T-helper 2 cell (primary cell): ENCODE data around the gene SLITRK4.
A peak's percentile ranks its signal among the peaks of the same experiment; 100 is the strongest.

Experiments used
- DNase-seq, 5 experiments: peaks; one replicate each; pipeline versions ENCODE4 v3.0.0 to v3.0.0-alpha.2; 2012 to 2022
- total RNA-seq, 2 donors: gene quantifications; one replicate each; lab custom pipeline; 2026; lab: John Stamatoyannopoulos, UW

SLITRK4 gene, protein sequence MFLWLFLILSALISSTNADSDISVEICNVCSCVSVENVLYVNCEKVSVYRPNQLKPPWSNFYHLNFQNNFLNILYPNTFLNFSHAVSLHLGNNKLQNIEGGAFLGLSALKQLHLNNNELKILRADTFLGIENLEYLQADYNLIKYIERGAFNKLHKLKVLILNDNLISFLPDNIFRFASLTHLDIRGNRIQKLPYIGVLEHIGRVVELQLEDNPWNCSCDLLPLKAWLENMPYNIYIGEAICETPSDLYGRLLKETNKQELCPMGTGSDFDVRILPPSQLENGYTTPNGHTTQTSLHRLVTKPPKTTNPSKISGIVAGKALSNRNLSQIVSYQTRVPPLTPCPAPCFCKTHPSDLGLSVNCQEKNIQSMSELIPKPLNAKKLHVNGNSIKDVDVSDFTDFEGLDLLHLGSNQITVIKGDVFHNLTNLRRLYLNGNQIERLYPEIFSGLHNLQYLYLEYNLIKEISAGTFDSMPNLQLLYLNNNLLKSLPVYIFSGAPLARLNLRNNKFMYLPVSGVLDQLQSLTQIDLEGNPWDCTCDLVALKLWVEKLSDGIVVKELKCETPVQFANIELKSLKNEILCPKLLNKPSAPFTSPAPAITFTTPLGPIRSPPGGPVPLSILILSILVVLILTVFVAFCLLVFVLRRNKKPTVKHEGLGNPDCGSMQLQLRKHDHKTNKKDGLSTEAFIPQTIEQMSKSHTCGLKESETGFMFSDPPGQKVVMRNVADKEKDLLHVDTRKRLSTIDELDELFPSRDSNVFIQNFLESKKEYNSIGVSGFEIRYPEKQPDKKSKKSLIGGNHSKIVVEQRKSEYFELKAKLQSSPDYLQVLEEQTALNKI
- total RNA-seq, result 0 reads per million in 2 donors

- DNase-seq, result no peak
Measured at GRCh38 chrX:143635915-143636314, at the start of gene SLITRK4. TSS of gene SLITRK4 (minus strand) at chrX:143636101. CDS start at chrX:143631108, 4,993 bp downstream.

DNA sequence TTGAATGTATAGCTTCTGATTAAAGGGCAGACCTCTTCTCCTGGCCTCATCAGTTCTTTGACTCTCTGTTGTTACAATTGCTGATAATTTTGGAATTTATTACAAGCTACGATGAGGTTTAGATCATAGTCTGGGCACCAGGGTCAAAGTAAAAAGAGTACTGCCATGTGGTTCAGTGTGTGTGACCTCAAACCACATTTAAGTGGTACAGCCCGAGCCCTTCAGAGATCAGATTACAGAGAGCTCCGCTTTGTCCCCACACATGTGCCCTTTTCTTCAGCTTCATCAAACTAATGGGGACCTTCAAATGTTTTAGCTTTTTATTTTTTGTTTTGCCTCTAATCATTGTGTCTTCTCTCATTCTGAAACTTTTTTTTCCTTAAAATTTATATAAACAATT, 47.6 kb upstream of the SLITRK4 start:
- DNase-seq, result no peak

DNA sequence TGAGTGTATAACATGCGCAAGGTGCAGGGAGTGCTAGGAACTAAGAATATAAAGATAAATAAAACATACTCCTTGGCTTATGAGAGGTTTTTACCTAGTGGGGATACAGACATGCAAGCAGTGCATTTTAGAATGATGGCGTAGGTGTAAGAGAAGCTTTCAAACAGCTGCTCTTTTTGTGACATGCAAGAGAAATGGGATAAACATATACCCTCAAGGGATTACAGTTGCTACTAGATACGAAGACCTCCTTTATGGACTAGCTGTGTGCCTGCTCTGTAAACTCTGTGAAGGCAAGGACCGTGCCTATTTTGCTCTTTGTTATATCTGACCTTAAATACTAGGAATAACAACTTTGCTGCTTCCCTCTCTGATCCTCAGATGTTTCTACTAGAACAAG, 39.0 kb upstream of the SLITRK4 start:
- no peak for DNase-seq

DNA sequence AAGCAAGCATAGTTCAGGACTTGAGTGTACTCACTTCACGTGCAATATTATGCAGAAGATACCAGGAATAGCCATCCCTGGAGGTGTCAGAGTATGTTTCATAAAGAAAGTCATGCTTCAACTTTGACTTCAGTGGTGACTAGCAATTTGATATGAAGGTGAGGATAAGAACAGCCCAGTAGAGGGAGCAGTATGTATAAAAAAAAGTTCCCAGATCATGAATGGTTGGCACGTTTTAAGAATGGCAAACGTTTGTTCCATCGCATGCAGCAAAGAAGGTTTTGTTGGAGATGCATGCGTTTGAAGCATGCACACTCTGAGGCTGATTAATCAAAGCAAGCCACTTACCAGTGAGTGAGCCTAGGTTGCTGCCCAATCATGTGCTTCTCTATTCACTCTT, 33.5 kb upstream of the SLITRK4 start:
- no peak for DNase-seq

- no peak for DNase-seq
Measured at GRCh38 chrX:143664302-143664701, 28.4 kb upstream of the SLITRK4 start.

DNA sequence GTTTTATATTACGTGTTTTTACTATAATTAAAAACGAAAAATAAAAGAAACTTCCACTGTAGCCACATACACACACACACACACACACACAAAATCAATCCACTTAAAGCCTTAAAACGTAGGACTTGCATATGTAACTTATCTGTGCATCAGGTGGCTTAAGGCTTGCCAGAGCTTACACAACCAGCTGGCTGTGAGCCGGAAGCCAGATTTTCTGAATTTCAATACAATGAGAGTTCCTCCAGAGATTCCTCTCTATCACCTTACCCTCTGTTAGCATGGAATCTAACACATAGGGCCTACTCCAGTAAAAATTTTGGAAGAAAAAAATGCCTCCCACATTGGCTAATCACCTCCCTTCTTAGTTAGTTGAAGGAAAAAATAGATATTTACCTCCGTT, 27.9 kb upstream of the SLITRK4 start:
- no peak for DNase-seq

DNA sequence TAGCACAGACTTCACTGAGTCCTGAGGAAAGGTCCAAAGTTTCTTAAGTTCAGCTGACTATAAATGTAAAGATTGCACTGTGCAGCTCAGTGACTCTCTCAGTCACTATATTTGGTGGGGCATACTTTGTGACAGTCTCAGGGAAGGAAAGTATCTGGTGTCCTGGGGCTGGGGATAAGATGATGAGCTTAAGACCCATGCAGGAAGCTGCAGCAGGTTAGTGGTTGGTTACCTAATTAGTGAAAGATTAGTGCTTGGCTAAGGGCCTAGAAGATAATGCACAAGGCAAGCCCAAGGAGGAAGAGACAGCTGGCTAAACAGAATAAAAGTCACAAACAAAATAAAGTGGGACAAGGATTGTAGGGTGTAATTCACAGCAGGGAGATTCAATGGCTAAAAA, 25.4 kb upstream of the SLITRK4 start:
- no peak for DNase-seq

GRCh38 chrX:143648705-143649104, 12.8 kb upstream of the SLITRK4 start:
- DNase-seq, result peak in 1 of 5 experiments; percentile 9

- DNase-seq, result no peak
Measured at GRCh38 chrX:143642426-143642825, 6.5 kb upstream of the SLITRK4 start.

GRCh38 chrX:143636831-143637230, 930 bp upstream of the SLITRK4 start:
- no peak for DNase-seq

GRCh38 chrX:143634663-143635455, 1.0 kb downstream of the SLITRK4 start:
- no peak for DNase-seq

GRCh38 chrX:143634309-143634662, 1.6 kb downstream of the SLITRK4 start:
- no peak for DNase-seq

DNA sequence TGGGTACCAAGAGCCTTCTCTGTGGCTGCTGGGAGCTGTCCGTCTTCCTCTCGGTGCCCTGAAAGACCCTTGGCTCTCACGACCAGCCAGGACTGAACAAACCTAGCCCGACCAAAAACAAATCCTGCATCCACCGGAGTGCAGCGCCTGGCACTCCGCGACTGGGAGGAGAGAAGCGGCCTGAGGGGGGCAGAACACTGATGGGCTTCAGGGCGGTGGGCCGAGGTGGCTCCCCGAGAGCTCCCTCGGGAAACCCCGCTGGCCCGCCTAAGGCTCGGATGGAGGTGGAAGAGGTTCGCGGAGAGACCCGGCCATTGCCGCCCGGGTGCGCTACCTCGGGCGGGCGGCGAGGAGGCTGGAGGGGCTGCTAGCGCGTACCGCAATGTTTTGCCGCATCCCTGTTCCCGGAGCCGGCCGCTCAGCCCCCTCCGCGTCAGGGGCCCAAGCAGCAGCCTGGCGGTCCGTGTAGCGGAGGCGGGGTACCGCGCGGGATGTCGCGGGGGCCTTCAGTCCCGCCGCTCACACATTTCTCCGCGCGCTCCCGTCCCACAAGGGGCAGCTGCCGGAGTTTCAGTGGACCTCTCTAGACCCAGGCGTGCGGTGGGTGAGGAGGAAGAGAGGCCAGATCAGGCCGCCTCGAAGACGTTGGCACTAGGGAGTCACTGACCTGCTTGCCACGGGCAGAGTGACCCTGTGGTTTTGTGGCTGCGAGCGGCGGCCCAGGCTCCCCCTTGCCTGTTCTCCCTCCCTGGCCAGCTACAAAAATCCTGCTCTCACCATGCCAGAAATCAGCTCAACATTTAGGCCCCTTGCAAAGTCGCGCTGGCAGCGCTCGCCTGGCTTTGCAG, 2.2 kb downstream of the SLITRK4 start:
- no peak for DNase-seq

- DNase-seq, result no peak
Measured at GRCh38 chrX:143632625-143633410, 3.1 kb downstream of the SLITRK4 start.

DNA sequence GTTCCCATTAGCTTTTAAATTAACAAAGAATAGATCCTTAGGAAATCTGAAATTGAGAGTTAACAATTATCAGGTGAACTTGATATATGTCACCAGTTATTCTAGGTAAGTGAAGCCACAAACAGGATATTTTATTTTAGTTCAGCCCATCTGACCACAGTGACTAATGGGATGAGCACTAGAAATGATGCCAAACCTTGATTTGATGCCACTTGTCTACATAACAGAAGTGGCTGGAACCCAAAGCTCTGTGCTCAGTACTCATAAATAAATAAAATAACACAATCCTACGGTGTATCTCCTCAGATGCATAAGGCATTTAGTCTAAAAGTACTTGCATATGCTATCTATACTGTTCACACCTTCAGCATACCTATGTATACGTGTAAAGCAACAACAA, 12.2 kb downstream of the SLITRK4 start:
- no peak for DNase-seq

DNA sequence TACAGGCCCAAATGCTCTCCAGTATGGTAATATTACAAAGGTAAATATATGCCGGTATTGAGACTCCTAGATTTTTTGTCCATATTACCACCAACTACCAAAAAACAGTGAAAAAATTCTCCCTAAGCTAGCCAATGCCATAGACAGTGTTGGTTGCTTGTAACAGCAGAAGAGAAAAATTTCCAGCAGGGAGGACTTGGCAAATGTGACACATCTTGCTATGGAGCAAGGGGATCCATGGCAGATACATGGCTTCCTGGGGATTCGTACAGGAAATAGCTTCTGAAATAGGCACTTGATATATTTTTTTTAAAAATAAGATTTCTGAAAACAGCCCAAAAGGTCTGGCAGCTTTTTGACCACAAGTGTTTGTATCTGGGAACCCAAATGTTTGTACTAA, 14.6 kb downstream of the SLITRK4 start:
- no peak for DNase-seq

DNA sequence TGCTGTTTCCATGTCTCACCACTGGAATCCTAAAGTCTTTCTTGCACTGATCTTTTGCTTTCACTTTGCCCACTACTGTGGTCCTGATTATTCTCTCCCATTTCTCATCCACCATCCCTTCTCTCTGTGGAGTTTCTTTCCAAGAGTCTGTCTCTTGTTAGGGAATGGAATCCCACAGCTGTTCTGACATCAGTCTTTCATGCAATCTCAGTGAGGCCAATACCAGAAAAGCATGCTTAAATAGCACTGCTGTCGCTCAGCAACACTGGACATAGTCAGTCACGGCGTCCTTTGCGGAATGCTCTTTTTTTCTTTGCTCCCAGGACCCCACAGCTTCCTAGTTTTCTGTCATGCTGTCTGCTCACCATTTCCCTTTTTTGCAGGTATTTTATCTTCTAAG, 20.1 kb downstream of the SLITRK4 start:
- no peak for DNase-seq

GRCh38 chrX:143601809-143602208, 34.1 kb downstream of the SLITRK4 start:
- no peak for DNase-seq

DNA sequence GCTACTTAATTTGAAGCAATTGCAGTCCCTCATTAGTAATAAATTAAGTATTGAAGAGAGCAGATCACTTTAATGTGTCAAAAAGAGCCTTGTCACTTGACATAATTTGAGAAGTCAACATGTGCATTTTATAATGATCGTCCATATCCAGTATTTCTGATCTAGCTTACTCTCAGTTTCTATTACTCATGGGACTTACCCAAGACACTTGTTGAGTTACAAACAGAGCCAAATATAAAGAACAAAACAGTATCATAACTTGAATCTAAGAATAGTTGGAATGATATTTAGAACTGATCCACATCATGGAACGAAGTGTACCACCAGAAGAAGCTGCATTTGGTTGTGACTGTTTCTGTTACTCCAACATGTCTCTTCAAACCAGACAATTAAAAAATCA, 54.7 kb downstream of the SLITRK4 start:
- DNase-seq, result no peak

GRCh38 chrX:143580266-143580665, 55.6 kb downstream of the SLITRK4 start:
- no peak for DNase-seq
